ENCODE data around the gene MAP7D2. TPM values are rescaled to one million over a fixed set of nuclear protein-coding genes. Genes with fewer than 3 reads are reported as not detected.

Gene MAP7D2
- total and polyA plus RNA-seq, 2 of the 13 experiments (the other 11 are each of a cell fraction or from before 2014, with no cell fraction given): 9.6 to 10.5 TPM

- Histone ChIP-seq H3K4me2 (ENCODE audit: low read depth, low read length) (no peak overlapping the region), H3K4me1 (ENCODE audit: insufficient read depth, low read length) (peaks cover 10% of the 10 kb centered on the region; the same call in 1 of the 2 replicates), H3K79me2 (ENCODE audit: insufficient read depth, low read length) (peaks cover under 1% of the 10 kb centered on the region), H3K9me3 (ENCODE audit: low read length) (no peaks in the 10 kb centered on the region), H3K9ac (ENCODE audit: insufficient read depth, low read depth, low read length) (no peak overlapping the region), H3K36me3 (replicated peaks in 1 of 2; ENCODE audit: control insufficient read depth in 1 of 2, insufficient read depth in 2 of 2, low read length in 2 of 2) (no peaks in the 10 kb centered on the region), H4K20me1 (ENCODE audit: insufficient read depth, low read length) (no peaks in the 10 kb centered on the region), H3K27me3 (ENCODE audit: control insufficient read depth in 1 of 2, insufficient read depth in 2 of 2, low read length in 2 of 2) (no peaks in the 10 kb centered on the region), H3K27ac (ENCODE audit: extremely low read length, insufficient read depth, low read length) (no peak overlapping the region), H2AFZ (ENCODE audit: low read length) (no peak overlapping the region), H3K4me3 (replicated peaks in 1 of 3; ENCODE audit: insufficient read depth in 1 of 3, low read depth in 2 of 3, low read length in 3 of 3) (no peak overlapping the region)
- FAIRE-seq (no peak), ATAC-seq (no peak), DNase-seq (ENCODE audit: low spot score) (no peak)
- no TSS peak for BruUV-seq (replicated peaks)
- TF ChIP-seq ZNF775 (CRISPR knock-in tag; IDR thresholded peaks at IDR 0.05; ENCODE audit: borderline replicate concordance): no peak
- TF ChIP-seq MYPOP (CRISPR knock-in tag; IDR thresholded peaks at IDR 0.05): no peak
- no peak for TF ChIP-seq ZBTB7A (CRISPR knock-in tag; IDR thresholded peaks at IDR 0.05)
- TF ChIP-seq KLF12 (CRISPR knock-in tag; IDR thresholded peaks at IDR 0.05; ENCODE audit: borderline replicate concordance): no peak
- no peak for TF ChIP-seq MEIS1 (CRISPR knock-in tag; IDR thresholded peaks at IDR 0.05; ENCODE audit: borderline replicate concordance)
- TF ChIP-seq ESRRA (CRISPR knock-in tag; IDR thresholded peaks at IDR 0.05; ENCODE audit: low read depth): no peak
- TF ChIP-seq ZNF367 (CRISPR knock-in tag; IDR thresholded peaks at IDR 0.05; ENCODE audit: borderline replicate concordance): no peak
- TF ChIP-seq ZNF577 (CRISPR knock-in tag; IDR thresholded peaks at IDR 0.05; ENCODE audit: borderline replicate concordance, low read depth): no peak
- TF ChIP-seq IKZF5 (CRISPR knock-in tag; IDR thresholded peaks at IDR 0.05): no peak
- no peak for TF ChIP-seq PAF1 (CRISPR knock-in tag; IDR thresholded peaks at IDR 0.05)
- no peak for TF ChIP-seq POLR2AphosphoS5 (IDR thresholded peaks at IDR 0.05; ENCODE audit: low read depth, low read length)
- no peak for TF ChIP-seq ZNF530 (CRISPR knock-in tag; IDR thresholded peaks at IDR 0.05; ENCODE audit: low read depth)
- TF ChIP-seq HIVEP1 (CRISPR knock-in tag; IDR thresholded peaks at IDR 0.05): no peak
- ChIA-PET POLR2A (no interaction called here), CTCF (ENCODE audit: low intra/inter-chr PET ratio, low total read pairs) (no interaction called here)
- WGBS (ENCODE audit: low lambda C conversion rate): 67% methylated on average over 3 of the region's 3 CpGs
- in situ Hi-C loops (cut with HindIII; ENCODE audit: extremely low pct_ligation_motif_present, low pct_unique_long_range_greater_than_20kb): no loop called here
- intact Hi-C loops (cut with micrococcal nuclease; ENCODE audit: unreplicated experiment): no loop called here
Observed at GRCh38 chrX:19986531-19986930, 130.2 kb downstream of the MAP7D2 start.

Measured in HepG2 (cell line).